C1 segment of cervical spinal cord (tissue), 14 donors: ENCODE data around the gene XPOT.
"Not testable (repeated sequence)": the region's sequence is repeated elsewhere in the genome, so short reads cannot be mapped to it uniquely, and the experiment has no call there.

Experiments used
- DNase-seq, 14 donors: peaks; one replicate each; lab custom pipeline; 2025; lab: John Stamatoyannopoulos, UW

XPOT gene, protein sequence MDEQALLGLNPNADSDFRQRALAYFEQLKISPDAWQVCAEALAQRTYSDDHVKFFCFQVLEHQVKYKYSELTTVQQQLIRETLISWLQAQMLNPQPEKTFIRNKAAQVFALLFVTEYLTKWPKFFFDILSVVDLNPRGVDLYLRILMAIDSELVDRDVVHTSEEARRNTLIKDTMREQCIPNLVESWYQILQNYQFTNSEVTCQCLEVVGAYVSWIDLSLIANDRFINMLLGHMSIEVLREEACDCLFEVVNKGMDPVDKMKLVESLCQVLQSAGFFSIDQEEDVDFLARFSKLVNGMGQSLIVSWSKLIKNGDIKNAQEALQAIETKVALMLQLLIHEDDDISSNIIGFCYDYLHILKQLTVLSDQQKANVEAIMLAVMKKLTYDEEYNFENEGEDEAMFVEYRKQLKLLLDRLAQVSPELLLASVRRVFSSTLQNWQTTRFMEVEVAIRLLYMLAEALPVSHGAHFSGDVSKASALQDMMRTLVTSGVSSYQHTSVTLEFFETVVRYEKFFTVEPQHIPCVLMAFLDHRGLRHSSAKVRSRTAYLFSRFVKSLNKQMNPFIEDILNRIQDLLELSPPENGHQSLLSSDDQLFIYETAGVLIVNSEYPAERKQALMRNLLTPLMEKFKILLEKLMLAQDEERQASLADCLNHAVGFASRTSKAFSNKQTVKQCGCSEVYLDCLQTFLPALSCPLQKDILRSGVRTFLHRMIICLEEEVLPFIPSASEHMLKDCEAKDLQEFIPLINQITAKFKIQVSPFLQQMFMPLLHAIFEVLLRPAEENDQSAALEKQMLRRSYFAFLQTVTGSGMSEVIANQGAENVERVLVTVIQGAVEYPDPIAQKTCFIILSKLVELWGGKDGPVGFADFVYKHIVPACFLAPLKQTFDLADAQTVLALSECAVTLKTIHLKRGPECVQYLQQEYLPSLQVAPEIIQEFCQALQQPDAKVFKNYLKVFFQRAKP

DNA sequence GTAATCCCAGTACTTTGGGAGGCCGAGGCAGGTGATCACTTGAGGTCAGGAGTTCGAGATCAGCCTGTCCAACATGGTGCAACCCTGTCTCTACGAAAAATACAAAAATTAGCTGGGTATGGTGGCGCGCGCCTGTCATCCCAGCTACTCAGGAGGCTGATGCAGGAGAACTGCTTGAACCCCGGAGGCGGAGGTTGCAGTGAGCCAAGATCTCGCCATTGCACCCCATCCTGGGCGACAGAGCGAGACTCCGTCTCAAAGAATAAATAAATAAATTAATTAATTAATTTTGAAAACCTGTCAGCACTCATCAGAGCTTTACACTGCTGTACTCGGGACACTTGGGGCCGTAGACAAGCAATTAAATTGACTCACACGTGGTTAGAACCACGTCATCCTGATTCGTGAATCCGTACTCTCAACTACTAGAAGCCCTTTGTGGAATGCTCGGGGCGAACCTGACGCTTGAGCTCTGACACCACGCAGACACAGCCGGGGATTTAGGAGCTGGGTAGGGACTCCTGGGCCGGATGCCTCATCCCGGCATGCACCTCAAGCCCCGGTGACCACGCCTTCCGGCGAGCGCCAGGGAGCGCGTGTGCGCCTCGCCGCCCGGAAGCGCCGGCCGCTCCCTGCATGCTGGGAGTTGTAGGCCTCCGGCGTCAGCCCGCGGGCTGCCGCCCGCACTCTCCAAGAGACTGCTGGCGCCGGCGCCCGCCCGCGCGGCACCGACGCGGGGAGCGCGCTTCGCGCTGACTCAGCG is at the start of gene XPOT:
TSS of gene XPOT (plus strand) at position 686 of the 763 bp plus-strand sequence. CDS start 5,644 bp downstream, outside the sequence.
- DNase-seq: peak; percentile 58 to 94 (median 89)

DNA sequence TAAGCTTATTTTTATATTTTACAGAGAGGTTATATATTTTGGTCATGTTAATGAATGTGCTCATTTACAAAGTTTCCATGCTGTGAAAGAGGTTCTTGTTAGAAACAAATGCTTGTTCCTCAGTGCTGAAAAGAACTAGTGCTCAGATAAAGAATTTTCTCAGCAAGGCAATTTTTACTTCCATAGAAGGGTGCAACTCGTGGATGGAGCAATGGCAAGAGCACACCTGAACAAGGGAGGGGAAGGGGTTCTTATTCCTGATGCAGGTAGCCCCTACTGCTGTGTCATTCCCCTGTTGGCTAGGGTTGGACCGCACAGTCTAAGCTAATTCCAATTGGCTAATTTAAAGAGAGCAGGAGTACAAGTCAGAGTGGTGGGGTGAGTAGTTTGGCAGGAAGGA is 48.0 kb upstream of the XPOT start:
- DNase-seq: not testable (repeated sequence)

DNA sequence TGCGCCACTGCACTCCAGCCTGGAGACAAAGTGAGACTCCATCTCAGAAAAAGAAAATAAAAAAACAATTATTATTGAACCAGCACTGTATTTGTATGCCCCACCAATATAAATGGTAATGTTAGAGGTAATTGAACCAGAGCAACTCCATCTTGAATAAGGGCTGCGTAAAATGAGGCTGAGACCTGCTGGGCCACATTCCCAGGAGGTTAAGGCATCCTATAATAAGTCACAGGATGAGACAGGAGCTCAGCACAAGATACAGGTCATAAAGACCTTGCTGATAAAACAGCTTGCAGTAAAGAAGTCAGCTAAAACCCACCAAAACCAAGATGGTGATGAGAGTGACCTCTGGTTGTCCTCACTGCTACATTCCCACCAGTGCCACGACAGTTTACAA is 43.0 kb upstream of the XPOT start:
- not testable (repeated sequence) for DNase-seq

DNA sequence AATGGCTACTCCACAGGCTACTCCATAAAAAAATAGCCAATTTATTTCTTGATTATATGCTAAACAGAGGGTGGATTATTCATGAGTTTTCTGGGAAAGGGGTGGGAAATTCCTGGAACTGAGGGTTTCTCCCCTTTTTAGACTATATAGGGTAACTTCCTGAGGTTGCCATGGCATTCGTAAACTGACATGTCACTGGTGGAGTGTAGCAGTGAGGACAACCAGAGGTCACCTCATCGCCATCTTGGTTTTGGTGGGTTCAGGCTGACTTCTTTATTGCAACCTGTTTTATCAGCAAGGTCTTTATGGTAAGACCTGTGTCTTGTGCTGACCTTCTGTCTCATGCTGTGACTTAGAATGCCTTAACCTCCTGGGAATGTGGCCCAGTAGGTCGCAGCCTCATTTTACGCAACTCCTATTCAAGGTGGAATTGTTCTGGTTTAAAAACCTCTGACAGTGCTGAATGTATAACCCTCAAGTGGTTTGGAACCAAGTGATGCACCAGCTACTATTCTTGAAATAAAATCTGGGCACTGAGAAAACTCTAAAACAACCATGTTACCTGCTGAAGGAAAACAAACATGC is 41.4 kb upstream of the XPOT start:
- no peak for DNase-seq

DNA sequence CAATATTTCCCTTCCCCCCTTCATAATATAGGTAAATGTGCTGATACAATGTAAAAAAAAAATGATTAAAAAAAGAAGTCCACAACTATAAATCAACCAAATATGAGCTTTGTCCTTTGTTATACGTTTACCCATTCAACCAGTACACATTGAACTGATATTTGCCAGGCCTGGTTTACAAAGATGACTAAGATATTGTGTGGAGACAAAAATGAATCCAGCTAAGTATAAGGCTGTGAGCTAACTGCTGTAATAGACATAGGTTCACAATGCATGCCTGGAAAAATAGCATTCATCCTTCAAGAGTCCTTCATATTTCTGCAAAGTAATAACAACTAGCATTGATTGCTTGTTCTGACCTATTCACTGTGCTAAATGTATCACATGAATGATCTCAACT is 20.5 kb upstream of the XPOT start:
- DNase-seq: no peak

DNA sequence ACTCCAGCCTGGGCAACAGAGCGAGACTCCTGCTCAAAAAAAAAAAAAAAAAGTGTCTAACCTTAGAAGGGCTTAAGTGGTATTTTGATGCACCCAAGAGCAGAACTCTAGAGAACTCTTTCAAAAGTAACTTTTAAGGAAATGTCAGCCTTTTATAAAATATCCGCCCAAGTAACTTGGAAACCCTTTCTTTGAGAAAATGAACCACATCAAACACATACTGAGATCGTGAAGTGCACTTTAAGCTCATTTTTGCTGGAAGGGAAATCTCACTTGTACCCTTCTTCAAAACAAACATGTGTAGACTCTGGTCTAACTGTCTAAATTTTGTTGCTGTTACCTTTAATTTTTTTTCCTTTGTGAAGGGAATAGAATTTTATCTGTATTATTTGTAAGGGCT is 19.2 kb upstream of the XPOT start:
- no peak for DNase-seq

DNA sequence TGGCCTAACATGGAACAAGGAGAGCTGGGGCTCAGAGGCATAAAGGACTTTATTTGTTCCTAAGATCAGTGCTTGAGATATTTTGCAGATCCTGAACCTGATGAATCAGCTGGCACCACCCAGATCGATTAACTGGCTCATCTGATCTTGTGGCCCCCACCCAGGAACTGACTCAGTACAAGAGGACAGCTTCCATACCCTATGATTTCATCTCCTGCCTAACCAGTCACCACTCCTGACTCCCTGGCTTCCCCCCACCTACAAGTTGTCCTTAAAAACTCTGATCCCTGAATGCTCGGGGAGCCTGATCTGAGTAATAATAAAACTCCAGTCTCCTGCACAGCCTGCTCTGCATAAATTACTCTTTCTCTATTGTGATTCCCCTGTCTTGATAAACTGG is 18.7 kb upstream of the XPOT start:
- no peak for DNase-seq

DNA sequence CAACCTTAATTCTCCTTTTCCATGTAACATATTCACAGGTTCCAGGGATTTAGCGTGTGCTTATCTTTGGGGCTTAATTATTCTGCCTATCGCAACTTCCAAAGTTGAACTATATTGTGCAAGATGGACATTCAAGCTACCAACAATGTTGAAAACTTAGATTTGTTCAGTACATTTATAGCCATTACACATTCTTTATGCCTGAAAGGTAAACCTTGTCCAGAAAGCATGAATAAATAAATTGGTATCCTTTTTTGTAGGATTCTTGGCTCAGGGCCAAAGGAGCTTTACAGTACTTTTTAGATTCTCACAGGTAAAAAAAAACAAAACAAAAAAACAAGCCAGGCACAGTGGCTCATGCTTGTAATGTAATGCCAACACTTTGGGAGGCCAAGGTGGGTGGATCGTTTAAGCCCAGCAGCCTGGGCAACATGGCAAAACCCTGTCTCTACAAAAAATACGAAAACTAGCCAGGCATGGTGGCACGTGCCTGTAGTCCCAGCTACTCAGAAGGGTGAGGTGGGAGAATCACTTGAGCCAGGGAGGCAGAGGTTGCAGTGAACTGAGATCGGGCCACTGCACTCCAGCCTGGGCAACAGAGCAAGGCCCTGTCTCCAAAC is 16.9 kb upstream of the XPOT start:
- no peak for DNase-seq

DNA sequence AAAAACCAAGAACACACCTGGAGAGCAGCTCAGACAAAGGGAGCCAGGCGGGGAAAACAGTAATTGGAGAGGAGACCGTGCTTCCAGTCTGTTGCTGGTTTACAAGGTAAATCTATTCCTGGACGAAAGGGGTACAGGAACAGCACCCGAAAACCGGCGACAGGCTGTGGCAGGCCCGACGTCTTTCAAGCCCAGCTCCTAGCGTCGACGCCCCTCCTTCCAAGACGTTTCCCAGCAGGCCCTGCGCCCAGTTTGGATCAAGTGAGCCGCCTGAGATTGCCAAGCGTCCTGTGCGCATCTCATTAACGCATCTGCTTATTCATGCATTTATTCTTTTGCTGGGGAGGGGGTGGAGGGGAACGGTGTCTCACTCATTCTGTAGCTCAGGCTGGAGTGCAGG is 15.0 kb upstream of the XPOT start:
- DNase-seq: no peak

DNA sequence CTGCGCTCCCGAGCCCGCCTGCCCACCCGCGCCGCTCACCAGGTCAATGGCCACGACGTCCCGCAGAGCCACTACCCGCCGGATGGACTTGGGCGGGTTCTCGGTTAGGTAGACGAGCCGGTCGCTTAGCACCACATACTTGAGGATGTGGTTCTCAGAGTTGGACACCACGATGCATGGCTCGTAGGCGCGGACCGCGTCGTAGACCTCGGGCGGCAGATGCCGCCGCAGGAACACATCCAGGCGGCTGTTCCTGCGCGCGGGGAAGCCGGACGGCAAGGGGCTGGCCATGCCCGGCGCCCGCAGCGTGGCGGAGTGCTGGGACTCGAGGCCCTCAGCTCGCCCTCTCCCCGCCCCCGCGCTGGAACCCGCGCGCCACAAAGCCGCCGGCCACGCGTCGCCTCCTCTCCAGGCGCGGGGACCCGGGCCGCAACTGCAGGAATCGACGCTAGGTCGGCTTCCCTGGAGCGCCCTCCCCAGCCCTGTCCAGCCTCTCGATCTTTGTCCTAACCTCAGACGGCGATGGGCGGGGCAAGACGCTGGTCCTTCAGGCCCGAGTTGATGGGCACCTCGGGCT is 13.8 kb upstream of the XPOT start, which contains the start of gene C12orf56:
TSS of gene C12orf56 (minus strand) at position 484 of the 577 bp plus-strand sequence. CDS start at position 291, 193 bp downstream.
- DNase-seq: peak in 1 of 14 donors; percentile 9

DNA sequence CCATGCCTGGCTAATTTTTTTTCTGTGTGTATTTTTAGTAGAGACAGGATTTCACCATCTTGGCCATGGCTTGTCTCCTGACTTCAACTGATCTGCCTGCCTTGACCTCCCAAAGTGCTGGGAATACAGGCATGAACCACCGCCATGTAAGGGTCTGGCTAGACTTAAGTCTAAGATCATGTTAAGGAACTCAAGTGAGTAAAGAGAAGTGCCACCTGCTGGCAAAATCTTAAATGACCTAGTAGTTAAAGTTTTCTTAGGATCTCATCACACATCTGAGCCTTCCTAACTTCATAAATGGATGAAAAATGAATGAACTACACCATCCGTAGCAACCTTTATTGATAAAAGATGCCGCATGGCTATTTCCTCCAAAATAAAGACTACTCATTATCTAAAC is 12.0 kb upstream of the XPOT start:
- DNase-seq: no peak

DNA sequence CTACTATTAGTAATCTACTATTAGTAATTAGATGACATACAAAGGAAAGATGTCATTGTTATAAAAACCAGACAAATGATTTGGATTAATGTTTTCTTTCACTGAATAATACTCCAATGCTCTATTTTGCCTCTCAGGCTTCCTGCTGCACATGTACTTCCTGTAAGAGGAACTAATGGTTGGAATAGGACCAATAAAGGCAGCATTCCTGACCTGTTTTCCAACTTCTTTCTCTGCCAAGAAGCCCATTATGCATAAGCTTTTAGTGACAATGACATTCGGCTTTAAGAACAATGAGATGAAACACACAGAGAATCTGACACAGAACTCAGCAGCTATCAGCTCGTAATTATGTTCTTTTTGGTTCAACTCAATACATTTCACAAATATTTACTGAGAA is 8.5 kb upstream of the XPOT start:
- no peak for DNase-seq

DNA sequence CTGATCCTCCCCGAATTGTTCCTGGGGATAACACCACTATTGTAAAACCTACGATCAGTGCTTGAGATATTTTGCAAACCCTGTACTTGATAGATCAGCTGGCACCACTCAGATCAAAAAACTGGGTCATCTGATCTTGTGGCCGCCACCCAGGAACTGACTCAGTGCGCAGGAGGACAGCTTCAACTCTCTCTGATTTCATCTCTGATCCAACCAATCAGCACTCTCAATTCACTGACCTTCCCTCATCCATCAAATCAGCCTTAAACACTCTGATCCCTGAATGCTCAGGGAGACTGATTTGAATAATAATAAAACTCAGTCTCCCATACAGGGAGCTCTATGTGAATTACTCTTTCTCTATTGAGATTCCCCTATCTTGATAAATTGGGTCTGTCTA is 4.2 kb upstream of the XPOT start:
- peak in 5 of 14 donors; percentile 4 to 26 (median 17) for DNase-seq

DNA sequence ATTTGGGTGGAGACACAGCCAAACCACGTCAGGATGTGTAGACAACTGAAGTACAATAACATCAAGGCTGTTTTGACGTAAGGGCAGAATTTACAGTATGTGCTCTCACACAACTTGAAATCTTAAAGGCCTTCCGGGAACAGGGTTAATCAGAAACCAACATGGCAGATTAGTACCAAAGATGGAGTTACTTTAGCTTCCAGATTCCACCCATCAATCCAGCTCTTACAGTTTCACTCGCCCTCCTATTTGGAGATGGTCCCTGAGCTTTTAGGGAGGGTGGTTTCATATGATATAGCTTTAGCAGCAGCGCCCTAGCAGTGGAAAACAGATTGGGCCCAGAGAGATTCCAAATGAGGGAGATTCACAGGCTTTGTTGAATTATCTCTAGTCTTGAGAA is 2.0 kb upstream of the XPOT start:
- DNase-seq: no peak

DNA sequence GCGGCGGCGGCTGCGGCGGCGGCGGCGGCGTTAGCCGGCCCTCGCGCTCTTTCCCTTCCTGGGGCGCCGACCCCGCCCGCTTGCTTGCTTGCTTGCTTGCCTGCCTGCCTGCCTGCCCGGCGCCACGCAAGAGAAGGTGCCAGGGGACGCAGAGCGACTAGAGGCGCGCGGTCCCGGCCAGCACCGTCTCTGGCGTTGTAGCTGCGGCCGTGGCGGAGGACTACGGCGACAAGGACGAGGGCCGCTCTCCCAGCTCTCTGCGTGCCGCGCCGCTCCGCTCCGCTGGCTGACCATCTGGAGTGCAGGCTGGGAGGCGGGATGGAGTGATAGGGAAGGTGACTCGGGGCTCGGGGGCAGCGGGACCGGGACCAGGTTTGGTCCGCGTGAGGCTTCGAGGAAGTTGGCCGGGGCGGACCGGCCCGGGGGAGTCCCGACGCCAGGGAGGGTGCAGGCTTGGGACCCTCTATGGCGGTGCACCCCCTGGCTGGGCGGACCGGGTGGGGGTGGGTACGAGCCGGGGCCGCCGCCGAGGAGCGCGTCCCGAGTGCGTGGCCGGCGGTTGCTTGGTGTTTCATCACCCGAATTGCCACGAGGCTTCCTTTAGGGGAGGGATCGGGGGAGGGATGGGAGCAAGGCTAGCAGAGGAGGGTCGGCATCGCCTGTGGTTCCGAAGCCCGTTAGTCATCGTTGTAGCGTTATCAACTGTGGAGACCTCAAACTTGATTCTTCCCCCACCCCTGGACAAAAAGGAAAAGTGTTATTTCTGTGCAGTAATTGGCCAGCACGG is 471 bp downstream of the XPOT start:
- peak in 9 of 14 donors; percentile 37 to 85 (median 71) for DNase-seq

DNA sequence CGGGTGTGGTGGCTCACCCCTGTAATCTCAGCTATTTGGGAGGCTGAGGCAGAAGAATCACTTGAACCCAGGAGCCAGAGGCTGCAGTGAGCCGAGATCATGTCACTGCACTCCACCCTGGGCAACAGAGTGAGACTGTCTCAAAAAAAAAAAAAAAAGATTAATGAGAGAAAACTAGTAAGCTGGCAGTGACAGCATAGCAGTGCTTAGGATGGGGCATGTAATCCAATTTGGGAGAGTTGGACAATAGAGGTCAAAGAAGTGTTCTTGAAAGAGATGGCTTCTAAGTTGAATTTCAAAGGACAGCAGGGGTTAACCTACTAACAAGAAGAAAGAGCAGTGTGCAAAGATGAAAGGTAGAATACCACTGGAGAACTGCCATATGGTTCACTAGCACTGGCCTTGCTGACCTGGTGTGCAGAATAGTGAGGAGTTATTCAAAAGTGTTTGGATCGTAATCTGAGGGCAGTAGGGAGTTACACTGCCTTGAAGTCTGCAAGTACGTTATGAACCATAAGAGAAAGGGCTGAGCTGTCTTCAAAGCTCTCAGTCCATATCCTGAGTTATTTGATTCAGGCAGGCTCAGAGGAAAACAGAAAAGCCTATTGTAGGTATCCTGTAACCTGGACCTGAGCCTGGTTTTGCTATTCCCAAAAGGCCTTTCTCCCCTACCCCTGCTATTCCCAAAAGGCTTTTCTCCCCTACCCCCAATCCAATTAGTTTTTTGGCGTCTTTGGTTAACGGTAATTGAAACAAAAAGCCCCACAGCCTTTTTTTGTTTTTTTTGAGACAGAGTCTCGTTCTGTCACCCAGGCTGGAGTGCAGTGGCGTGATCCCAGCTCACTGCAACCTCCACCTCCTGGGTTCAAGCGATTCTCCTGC is 3.4 kb downstream of the XPOT start:
- no peak for DNase-seq

DNA sequence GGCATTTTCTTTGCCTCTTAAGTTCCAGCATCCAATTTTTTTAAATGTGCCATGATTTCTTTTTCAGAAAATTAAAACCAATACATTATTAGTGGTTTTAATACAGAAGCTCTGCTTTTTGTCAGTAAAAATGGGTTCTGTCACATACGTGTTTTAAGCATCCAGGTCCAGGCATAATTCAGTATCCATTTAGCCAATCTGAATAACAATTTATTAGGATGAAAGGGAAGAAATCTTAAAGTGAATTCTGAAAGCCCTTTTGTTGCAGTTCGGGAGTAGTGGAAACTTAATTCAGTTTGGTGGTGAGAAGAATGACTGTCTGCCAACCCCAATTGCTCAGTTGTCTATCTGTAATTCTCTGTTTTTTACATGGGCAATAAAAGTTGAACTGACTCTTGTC is 7.2 kb downstream of the XPOT start:
- DNase-seq: no peak

DNA sequence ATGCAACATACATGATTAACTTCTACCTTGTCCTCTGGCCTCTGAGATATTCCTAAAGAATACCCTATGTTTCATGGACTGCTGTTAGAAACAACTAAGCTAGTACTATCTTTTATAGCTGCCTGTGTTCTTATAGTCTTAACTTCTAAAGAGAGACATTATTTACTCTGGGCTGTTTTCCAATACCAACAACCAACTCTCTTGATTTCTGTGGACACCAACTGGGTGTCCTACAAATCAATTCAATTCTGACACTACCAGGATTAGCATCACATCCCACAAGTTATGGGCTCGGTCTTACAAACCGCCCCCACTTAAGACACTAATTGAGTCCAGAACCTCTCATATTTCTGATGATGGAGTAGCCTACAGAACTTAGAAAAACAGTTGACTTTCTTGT is 8.3 kb downstream of the XPOT start:
- DNase-seq: no peak

DNA sequence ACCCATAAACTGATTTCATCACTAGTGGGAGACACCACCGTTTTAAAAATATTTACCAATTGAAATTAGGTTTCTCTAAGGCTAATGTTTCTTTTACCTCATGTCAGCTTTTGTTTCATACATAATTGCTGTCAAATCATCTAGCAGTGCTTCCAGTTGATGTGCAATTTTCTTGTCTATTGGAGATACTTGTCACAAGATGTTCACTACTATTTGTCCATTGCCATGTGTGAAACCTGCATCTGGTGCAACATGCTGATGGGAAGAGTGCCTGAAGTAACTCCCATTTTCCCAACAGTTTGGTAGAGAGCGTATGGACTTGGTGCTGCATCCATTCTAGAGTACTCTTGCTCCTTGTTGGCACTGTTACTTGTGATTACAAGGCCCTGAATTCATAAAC is 9.7 kb downstream of the XPOT start:
- no peak for DNase-seq
